GM18499 (cell line): Measurements from ENCODE around the gene LCN12.

Experiments
- ATAC-seq: cut with Tn5 transposase; IDR thresholded peaks from one replicate; pipeline ENCODE4 v1.9.1; 2021; ENCODE audit warnings: moderate number of reproducible peaks; ENCODE audit not compliant: insufficient read depth, unreplicated experiment

The LCN12 gene

DNA sequence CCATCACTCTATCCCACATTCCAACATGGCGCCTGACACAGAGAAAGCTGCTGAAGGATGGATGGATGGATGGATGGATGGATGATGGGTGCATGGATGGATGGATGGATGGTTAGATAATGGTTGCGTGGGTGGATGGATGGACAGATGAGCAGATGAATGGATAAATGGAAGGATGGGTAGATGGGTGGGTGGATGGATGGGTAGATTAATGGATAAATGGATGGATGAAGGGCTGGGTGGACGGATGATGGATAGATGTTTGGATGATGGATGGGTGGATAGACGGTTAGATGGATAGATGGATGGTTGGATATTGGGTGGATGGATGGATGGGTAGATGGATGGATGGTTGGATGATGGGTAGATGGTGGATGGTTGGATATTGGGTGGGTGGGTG, 4.5 kb downstream of the LCN12 start:
- ATAC-seq = no peak

DNA sequence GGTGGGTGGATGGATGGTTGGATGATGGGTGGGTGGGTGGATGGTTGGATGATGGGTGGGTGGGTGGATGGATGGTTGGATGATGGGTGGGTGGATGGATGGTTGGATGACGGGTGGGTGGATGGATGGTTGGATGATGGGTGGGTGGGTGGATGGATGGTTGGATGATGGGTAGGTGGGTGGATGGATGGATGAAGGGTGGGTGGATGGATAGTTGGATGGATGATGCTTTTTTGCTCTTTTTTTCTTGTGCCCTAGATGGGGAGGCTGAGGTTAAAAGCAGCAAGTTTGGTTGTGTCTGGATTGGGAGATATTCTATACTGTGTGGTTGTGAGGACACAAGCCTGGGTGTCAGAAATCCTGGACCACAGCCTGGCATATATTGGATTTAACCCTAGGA, 5.4 kb downstream of the LCN12 start:
- no peak for ATAC-seq

DNA sequence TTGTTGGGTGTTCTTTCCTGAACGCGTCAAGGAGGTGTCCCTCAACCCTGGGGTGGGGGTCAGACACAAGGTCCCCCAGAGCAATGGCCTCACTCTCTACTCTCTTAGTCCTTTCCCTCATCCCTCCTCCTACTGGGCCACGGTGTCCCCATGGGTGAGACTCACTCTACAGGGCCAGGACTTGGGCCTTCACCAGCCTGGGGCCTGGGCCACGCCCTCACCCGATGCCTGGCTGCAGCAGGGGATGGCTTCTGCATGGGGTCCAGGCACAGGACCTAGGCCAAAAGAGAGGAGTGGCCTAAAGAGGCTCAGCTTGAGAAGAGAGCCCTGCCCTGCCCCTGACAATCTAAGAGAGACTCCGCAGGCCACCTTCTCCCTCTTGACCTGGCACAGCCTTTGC, 5.8 kb downstream of the LCN12 start:
- no peak for ATAC-seq

DNA sequence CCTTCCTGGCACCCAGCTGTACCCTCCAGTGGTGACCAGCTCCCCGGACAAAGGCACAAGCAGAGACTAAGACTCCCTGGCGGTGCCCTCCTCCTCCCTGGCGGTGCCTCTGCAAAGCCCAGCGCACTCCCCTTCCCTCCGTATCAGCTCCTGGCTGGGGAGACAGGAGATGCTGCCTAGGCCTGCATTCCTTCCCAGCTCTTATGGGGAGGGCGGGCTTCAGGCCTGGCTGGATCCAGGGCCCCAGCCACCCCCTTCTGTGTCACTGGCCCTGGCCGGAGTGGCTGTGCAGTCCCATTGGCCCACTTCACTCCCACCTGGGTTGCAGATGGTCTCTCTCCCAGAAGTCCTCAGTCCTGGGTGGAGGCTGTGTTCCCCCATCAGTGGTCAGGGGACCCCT, 6.4 kb downstream of the LCN12 start:
- no peak for ATAC-seq

DNA sequence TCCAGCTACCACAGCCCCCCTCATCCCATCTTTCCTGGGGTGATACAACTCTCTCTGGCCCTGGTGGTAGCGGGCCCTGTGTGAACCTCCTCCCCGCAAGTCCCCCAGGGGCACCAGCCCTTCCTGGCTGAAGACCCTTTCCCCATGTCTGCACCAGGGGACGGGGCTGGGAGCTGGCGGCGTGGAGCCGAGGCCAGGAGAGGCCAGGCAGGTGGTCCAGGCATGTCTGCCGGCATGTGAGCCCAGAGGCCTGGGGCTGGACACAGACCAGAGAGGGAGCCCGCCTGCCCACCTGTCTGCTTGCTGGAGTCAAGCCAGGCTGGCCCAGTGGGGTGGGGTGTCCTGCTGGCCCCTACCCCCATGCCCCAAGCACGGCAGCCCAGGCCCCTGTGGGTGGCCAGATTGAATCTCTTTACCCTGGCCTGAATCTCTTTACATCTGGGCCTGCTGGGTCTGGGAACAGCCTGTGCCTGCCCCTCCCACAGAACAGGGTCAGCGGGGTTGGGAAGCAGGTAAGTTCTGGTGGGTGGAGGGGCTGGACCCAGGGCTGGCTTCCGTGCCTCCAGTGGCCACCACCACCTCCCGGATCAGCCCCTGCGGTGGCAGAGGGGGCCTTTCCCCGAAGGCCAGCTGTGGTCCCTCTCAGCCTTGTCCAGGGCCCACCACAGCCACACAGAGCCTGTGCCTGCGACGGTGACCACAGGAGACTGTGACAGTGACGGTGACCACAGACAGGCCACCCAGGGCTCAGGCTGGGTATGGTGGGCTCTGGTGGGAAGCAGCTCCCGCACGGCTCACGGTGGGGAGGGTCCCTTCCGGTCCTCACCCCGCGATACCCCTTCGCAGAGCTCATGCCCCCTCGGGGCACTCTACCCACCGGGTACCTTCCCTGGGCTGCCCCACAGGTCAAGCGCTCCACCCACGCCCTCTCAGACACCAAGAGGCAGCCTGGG, 7.1 kb downstream of the LCN12 start:
- ATAC-seq = no peak

DNA sequence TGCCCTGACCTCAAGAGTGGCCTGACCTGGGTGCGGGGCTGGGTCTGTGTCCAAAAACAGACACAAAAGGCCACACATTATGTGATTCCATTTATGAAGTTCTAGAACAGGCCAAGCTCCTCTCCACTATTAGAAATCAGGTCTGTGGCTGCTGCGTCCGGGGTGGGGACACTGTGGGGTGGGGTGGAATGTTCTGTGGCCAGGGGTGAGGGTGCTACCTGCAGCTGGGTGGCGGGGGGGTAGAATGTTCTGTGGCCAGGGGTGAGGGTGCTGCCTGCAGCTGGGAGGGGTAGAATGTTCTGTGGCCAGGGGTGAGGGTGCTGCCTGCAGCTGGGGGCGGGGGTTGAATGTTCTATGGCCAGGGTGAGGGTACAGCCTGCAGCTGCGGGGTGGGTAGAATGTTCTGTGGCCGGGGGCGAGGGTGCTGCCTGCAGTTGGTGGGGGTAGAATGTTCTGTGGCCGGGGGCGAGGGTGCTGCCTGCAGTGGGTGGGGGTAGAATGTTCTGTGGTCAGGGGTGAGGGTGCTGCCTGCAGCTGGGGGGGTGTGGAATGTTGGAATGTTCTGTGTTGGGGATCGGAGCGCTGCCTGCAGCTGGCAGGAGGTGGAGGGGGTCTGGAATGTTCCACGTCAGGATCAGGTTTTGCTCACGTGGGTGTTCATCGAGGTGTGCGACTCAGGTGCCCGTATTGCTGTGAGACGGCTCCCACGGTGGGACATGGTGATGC, 8.3 kb downstream of the LCN12 start:
- ATAC-seq = no peak

DNA sequence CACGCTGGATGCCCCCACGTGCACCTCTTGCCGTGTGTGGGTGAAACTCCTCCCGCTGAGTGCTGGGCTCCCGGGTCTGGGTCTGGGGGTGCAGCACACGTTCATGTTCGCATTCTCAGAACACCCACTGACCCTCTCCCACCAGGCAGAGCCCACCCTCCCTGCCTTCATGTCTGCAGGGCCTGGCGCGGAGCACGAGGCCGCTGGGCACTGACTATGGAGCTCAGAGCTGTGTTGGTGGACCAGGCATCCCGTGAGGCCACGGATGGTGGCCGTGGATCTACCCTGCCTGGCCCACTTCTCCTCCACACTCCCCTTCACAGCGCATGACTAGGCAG, 8.8 kb downstream of the LCN12 start:
- no peak for ATAC-seq

DNA sequence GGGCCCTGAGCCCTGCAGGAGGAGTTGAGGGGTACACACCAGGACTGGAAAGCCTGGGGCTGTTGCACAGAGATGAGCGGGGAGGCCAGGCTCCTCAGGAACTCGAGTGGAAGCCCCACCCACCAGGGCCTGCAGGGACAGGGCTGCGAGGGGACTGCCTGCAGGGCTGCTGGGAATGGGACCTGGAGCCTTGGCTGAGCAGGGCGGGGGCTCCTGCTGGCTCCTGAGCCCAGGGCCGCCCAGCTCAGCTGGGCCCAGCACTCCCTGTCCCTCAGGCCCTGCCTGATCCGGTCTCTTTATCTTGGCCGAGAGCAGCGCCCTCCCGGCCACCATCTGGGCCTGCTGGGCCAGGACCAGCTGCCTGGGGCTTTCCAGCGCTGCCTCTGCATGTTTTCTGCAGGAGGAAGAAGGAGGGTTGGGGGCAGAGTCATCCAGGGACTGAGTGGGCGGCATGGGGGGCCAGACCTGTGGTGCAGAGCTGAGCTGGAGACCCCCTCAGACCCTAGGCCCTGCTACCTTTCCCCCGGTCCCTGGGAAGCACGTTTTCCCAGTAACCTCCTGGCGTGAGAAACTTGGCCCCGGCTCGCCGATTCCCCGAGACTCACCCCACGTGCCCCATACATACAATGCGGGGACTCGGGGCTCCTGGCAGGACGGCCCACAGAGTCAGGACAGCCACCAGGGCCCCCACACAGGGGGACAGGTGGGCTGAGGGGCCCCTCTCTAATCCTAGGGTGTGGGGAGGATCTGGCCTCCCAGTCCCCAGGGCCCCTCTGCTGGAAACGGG, 9.4 kb downstream of the LCN12 start:
- ATAC-seq = no peak

DNA sequence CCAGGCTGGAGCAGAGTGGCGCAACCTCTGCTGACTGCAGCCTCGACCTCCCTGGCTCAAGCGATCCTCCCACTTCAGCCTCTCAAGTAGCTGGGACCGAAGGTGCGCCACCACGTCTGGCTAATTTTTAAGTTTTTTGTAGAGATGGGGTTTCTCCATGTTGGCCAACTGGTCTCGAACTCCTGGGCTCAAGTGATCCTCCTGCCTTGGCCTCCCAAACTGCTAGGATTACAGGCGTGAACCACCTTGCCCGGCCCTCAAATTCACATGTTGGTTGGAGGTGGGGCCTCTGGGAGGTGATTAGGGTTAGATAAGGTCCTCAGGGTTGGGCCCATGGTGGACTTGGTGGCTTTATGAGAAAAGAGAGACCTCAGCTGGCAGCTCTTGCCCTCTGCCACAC, 10.1 kb downstream of the LCN12 start:
- no peak for ATAC-seq

DNA sequence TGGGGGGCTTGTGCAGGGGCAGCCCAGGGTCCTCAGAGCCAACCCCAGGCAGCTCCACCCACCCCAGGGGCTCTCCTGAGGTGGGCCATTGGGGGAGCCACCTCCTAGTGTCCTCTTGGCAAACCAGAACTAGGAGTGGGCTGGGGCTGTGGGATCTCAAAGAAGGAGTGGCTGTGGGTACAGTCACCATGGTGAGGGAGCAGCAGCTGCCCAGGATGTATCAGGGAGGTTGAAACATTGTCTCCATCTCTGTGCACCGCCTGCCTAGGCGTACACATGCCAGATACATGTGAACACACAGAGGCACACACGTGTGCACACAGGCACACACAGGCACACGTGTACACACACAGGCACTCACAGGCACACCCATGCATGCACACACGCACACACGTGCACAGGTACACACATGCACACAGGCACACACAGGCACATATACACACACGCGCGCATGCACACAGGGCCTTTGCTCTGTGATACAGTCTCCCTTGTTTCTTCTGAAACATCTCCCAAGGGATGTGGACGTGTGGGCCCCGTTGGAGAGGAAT, 10.7 kb downstream of the LCN12 start:
- ATAC-seq = no peak

DNA sequence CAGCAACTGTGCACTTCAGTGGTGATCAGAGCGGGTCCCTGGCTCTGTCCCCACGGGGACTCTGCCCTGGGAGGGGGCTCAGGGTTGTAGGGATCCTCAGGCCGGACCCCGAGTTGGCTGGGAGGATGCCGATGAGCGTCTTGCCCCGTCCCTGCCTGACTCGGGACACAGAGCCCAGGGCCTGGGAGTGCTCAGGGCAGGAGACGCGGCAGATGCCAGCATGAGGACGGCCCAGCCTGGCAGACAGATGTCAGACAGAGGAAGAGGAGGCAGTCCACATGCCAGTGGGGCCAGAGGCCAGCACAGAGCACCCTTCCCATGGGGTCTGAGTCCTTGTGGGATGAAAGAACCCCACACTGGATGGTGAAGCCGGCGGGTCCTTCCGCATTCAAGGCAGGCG, 11.3 kb downstream of the LCN12 start:
- no peak for ATAC-seq

DNA sequence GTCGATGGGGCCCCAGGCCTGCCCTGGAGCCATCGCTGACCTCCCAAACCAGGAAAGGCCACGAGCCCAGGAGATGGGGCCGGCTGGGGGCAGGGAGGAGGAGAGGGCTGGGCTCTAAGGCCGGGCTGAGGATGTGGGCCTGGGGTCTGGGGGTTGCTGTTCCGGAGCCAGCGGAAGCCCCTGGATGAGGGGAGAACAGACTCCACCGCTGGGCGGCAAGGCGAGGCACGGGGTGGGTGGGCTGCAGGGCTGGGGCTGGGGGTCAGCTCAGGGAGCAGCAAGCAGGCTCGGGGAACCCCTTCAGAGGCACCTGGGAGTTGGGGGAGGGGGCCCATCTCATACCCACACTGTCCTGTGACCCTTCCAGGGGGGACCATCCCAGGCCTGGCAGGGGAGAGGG, 11.7 kb downstream of the LCN12 start:
- ATAC-seq = no peak

DNA sequence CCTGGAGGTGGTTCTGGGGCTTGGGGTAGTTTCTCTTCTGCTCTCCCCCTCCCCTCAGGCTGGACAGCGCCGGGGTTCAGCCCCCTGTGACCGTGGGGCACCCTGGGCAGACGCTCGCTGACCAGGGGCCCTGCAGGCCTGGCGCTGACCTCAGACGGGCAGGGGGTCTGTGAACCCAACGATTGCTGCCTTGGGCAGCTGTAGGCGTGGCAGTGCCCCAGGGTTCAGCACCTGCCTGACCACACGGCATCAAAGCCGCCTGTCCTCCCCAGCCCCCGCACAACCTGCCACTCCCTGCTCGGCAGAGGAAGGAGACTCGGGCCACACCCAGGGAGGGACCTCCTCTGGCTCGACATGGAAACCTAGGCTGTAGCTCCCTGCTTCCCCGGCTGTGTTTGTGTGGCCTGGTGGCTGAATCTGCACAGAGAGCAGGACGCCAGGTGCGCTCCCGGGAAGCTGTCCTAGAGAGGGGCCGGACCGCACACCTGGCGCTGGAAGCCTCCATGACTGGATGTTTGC, 12.2 kb downstream of the LCN12 start:
- ATAC-seq = no peak

DNA sequence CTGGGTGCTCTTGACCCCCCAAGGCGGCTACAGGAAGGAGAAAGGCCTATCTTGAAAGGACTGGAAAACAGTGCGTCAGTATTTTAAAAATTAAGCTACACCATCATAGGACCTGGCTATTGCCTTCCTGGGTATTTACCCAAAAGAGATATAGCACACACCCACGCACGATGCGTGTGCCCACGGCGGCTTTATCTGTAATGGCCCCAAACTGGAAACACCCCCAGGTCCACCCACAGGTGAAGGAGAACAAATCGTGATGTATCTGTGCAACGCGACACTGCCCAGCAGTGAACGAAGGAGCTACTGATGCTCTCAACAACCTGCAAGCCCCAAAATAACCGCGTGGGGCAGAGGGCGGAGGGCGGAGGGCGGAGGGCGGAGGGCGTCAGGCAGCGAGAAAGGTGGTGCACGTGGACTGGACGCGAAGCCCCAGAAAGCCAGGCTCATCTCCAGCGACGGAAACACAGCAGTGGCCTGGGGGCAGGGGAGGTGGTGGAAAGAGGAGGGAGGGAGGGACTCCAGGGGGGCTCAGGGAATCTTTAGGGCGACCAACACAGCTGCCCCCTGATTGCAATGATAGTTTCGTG, 12.9 kb downstream of the LCN12 start:
- no peak for ATAC-seq

DNA sequence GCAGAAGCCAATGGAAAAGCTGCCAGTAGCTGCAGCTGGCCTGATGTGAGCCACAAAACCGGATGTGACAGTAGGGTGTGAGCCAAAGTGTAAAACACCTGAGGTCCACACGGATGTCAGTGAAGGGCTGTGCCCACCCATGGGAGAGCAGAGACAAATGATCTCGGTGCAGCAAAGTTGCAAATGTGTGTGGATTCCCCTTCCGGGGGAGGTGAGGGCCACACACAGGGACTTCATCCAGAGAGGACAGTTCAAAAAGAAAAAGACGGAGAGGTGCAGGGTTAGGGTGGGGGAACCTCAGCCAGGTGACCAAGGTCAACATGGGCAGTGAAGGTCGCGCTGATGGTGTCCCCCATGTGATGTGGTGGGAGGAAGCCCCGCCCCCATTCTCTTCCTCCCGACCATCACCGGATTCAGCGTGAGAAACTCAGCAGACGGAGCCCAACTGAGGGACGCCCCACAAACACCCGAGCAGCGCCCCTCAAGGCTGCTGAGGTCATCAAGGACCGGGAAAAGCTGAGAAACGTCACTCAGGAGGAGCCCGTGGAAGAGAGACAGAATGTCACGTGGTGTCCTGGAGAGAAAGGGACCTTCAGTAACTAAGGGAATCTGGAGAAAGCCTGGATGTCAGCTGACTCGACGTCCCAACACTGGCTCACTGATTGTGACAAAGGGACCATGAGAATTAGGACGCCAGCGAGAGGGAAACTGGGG, 13.9 kb downstream of the LCN12 start:
- ATAC-seq = no peak

DNA sequence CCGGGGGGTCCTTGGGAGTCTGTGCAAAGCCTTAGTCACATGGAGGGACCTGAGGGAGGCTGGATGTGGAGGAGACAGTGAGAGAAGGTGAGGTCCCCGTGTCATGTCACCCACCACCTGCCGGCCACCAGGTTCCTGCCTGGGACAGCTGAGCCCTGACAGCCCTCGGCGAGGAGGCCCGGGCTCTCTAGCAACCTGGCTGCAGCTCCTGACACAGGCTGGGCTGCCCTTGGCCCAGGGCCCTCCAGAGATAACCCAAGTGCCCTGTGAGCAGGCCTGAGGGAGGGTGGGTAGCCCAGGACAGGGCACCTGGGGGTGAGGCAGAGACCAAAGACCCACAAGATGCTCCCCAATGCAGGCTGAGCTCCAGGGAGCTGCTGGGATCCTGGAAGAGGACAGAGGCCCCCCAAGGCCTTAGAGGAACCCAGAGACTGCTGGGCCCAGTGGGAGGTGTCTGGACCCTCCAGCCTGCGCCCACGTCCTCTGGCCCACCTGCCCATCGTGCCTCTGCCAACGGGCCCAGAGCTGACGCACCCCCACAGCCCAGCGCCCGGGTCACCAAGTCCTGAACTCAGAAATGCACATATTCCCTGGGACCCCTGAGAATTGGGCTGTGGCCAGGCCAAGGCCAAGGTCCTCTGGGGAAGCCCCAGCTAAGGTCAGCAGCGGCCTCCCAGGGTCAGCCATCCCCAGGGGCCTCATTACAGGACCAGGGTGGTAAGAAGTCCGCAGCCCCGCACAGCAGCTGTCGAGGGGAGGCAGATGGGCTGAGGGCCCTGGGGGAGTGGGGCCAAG, 16.5 kb downstream of the LCN12 start:
- no peak for ATAC-seq

DNA sequence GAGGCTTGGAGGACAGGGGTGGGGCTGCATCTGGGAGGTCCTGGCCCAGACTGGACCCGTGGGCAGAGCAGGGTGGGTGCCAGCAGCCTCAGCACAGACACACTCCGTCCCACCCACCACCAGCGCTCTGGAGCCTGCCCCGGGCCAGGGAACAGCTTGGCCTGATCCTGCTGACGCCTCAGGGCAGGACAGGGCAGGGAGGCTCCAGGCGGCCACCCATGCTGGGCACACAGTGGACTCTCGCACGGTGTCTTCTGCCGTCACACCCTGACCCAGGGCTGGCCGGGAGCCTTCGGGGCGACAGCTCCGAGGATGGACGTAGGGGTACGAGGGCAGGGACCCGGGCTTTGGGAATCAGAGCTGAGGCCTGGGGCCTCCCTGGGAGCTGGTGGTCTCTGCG, 17.1 kb downstream of the LCN12 start:
- ATAC-seq = no peak

DNA sequence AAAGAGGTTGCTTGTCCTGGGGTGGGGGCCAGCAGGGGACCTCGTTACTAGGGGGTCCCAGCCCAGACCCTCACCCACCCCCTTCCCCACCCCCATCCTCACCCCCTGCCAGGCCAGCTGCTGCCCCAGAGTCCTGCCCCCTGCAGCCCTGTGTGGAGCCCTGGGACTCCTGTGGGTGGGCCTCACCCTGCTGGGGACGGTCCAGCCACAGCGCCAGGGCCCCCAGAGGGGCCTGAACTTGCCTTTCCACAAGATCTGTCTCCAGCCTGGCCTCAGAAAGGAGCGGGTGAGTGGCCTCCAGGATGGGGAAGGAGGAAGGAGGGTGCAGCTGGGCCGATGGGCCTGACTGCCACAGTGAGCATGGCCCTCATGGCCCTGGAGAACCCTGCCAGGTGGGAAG, 17.7 kb downstream of the LCN12 start:
- ATAC-seq = no peak

DNA sequence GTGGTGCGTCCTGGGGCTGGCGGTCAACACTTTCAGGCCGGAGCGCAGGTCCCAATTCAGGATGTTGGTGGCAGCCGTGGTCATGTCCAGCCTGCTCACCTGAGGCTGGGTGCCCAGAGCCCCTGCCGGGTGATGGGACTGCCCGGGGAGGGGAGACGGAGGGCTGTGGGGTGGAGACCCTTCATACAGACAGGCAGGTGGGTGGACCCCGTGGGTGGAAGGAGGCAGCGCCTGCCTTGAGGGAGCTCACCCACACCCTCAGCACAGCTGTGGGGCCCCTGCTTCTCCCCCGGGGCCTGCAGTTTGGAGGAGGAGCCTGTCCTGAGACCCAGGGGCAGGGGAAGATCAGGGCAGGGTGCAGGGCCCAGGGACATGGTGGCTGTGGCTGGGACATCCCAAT, 18.3 kb downstream of the LCN12 start:
- no peak for ATAC-seq
